NT2/D1 (cell line): ENCODE results near the gene CLTA.

Source experiments
- YY1 ChIP-seq: IDR thresholded peaks from 2 replicates; pipeline ENCODE4 v1.6.1; 2011; ENCODE audit not compliant: insufficient read length, insufficient read depth
- ZNF274 ChIP-seq: IDR thresholded peaks from 2 replicates; pipeline ENCODE4 v1.6.1; 2011; ENCODE audit warnings: mild to moderate bottlenecking, low read depth, low read length

- no peak for TF ChIP-seq ZNF274
- TF ChIP-seq YY1: no peak
These were observed 30.9 kb downstream of the CLTA start for GRCh38 chr9:36221667-36222066.
